Stimulated activated CD4-positive, alpha-beta T cell treated with anti-CD3 and anti-CD28 coated beads, TNF-alpha, amount 100 ng/mL, for 4 hours (primary cell): ENCODE data around the gene HYDIN.

Source experiments
- DNase-seq, 3 experiments: peaks; one replicate each; pipeline ENCODE4 v3.0.0-alpha.2; 2020; ENCODE audit warnings: low read depth in 3 of 3

HYDIN gene

DNA sequence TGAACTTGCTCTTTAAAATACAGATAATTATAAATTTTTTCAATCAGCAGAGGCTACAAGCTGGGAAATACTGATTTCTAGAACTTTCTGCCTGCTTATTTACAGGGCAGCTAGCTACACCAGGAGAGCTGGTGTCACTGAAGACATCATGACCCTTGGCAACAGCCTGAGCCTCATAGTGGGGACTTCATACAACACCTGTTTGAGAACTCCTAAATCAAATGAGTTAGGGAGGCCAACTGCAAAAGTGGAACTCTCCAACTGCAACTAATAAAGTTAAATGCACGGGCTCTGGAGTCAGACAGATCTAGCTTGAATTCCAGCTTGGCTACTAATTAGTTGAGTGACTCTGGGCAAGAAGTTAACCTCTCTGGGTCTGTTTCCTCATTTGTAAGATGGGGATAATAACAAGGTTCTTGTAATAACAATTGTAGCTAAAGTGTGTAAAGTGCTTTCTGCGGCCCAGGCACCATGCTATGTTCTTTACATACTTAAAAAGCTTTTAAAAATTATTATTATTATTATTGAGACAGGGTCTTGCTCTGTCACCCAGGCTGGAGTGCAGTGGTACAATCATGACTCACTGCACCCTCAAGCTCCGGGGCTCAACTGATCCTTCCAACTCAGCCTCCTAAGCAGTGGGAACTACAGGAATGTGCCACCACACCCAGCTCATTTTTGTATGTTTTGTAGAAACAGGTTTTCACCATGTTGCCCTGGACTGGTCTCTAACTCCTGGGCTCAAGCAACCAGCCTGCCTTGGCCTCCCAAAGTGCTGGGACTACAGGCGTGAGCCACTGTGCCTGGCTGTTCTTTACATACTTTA is 462.9 kb downstream of the HYDIN start:
- DNase-seq: no peak

DNA sequence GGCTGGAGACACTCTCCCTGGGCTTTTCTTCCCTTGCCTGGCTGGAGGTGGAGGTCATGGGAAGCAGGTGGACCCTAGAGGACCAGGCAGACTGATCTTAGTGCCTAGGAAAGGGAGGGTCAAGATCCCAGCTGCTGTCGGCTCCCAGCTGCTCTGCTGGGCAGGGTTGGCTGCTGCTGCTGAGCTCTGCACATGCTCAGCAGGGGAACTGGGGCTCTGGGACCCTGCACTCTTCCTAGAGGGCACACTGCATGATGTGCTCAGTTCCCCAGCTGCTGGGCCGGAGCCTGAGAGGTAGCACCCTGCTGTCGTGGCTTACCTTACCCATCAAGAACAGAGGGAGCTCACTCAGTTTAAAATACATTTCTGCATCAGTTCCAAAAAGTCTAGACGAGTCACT is 463.9 kb downstream of the HYDIN start:
- no peak for DNase-seq

DNA sequence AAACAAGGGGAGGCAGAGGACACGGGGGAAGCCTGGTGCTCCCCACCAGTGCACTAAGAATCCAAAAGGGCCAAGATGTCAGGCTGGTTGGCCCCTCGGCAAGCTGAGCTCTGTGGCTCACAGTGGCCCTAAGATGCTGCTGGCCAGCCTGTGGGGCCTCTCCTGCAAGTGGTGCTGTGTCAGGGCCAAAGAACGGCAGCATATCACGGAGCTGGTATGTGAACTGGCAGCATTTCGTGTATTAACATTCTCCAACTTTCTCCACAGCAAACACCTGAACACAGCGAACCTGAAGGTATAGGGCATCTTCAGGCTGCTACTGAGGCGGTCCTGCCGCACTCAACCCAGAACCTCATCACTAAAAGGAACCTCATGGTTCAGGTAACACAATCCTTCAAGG is 464.3 kb downstream of the HYDIN start:
- no peak for DNase-seq

DNA sequence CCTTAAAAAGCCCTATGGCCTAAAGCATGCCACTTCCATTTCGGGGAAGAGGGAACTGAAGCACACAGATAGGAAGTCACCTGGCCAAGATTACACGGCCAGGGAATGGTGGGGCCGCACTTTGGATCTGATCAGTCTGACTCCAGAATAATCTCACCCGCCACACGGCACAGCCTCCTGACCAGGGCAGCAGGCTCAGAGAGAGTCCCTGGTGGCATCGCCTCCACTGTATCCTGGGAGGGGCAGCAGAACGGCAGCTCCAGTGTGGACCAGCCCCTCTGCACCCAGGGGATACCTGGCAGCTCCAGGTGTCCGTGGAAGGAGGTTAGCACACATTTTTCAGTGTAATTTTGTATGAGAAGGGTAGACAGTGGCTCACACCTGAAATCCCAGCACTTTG is 465.0 kb downstream of the HYDIN start:
- DNase-seq: no peak

DNA sequence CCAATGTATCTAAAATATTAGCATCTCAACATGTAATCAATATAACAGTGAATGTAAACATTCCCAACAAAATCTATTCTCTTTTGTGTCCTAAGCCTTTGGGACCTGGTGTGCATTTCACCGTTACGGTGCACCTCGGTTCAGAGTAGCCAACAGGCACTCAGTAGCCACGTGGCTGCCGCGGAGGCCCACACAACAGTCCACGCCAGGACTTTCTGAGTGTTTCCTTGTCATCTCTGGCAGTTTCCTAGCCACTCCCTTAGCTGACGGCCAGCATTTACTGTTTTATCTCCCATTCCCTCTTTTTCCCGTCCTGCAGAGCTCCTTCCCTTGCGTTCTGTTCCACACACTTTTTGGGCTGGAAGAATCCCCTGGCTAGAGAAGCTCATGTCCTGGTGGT is 465.9 kb downstream of the HYDIN start:
- no peak for DNase-seq

DNA sequence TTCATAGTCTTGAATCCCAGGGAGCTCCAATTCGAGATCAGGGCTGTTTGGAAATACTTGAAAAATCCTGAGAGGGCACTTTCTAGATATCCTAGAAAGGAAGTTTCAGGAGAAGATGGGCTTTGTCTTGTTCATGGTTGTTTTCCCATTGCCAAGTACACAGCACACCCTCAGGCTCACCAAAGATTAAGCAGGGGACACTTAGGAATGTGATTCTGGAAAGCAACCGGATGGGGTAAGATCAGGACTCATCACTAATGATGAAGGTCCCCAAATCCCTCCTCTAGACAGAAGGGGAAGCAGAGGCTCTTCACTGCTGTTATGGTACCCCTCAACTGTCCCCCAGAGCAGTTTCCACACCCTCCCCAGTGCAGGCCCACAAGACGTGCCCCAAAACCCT is 470.3 kb downstream of the HYDIN start:
- DNase-seq: no peak

DNA sequence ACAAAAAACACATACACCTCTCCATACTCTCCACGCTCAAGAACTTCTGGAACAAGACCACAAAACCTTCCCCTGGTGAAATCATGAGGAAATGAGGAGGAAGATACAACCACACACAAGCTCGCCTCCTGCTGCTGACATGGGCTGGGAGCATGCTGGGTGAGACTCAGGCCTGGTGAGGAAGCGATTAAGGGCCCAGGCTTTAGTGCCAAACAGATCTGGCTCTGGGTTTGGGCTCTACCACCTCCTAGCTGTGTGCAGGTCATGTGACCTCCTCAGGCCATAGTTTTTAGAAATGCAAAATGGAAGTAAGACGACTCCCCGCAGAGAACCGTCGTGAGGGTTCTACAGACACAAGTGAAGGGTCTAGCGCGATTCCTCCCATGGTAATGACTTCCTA is 470.9 kb downstream of the HYDIN start:
- no peak for DNase-seq

DNA sequence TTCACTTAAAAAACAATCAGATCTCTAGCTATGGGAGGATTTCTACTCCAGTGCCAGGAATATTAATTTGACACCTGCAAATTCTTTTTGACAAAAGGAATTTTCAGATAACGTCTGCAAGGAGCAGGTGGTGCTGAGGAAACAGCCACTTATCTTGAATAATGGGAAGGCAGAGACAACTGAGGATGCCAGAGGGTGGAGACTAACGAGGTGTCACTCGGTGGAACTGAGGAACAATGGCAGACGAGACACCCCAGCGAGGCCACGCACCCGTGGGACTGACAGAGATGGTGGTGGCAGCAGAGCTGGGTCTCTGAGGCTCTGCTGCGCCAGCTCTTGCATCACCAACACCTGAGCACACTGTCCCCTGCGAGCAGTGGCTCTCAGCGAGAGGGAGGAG is 471.7 kb downstream of the HYDIN start:
- no peak for DNase-seq
